ENCODE measurements around the gene ARHGEF33.

DNA sequence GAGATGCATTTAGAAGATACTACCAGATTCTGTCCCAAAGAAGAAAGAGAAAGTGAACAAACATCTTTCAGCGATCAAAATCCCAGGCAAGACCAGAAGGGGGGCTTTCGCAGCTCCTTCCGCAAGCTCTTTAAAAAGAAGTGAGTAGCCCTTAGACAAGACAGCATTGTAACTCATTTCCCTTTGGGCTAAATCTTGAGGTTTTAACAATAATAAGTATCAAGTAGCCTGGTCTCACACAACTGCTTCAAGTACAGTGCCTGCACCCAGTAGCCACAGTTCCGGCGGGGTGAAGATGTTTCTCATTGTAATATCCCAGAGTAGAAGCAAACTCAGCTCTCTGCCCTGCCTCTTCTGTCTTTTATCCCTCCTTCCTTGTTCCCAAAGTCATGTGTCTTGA, 76.3 kb downstream of the ARHGEF33 start:
- TF ChIP-seq POLR2A (IDR thresholded peaks at IDR 0.05): no peak
- TF ChIP-seq, protein P1, sequence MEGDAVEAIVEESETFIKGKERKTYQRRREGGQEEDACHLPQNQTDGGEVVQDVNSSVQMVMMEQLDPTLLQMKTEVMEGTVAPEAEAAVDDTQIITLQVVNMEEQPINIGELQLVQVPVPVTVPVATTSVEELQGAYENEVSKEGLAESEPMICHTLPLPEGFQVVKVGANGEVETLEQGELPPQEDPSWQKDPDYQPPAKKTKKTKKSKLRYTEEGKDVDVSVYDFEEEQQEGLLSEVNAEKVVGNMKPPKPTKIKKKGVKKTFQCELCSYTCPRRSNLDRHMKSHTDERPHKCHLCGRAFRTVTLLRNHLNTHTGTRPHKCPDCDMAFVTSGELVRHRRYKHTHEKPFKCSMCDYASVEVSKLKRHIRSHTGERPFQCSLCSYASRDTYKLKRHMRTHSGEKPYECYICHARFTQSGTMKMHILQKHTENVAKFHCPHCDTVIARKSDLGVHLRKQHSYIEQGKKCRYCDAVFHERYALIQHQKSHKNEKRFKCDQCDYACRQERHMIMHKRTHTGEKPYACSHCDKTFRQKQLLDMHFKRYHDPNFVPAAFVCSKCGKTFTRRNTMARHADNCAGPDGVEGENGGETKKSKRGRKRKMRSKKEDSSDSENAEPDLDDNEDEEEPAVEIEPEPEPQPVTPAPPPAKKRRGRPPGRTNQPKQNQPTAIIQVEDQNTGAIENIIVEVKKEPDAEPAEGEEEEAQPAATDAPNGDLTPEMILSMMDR (IDR thresholded peaks at IDR 0.05): no peak

All from testis (tissue), 2 donors.